ENCODE results near the gene SFSWAP.

GRCh38 chr12:131773582-131774221 is 62.8 kb downstream of the SFSWAP start:
- TF ChIP-seq, protein P1, sequence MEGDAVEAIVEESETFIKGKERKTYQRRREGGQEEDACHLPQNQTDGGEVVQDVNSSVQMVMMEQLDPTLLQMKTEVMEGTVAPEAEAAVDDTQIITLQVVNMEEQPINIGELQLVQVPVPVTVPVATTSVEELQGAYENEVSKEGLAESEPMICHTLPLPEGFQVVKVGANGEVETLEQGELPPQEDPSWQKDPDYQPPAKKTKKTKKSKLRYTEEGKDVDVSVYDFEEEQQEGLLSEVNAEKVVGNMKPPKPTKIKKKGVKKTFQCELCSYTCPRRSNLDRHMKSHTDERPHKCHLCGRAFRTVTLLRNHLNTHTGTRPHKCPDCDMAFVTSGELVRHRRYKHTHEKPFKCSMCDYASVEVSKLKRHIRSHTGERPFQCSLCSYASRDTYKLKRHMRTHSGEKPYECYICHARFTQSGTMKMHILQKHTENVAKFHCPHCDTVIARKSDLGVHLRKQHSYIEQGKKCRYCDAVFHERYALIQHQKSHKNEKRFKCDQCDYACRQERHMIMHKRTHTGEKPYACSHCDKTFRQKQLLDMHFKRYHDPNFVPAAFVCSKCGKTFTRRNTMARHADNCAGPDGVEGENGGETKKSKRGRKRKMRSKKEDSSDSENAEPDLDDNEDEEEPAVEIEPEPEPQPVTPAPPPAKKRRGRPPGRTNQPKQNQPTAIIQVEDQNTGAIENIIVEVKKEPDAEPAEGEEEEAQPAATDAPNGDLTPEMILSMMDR (IDR thresholded peaks at IDR 0.05 in 8 of 11, conservative IDR thresholded peaks at IDR 0.05 in 3 of 11): no peak
- TF ChIP-seq POLR2A (IDR thresholded peaks at IDR 0.05): no peak

Measured in spleen (tissue), 7 donors.